Peyer's patch (tissue), 4 donors: ENCODE measurements around the gene CPSF4L. TPM values are rescaled to one million over a fixed set of nuclear protein-coding genes. Genes with fewer than 3 reads are reported as not detected.
"Not testable (repeated sequence)": the region's sequence is repeated elsewhere in the genome, so short reads cannot be mapped to it uniquely, and the experiment has no call there.

Experiments
- DNase-seq, 3 donors: peaks; one replicate each; pipeline ENCODE4 v3.0.0-alpha.2; 2017 to 2019
- H3K27ac ChIP-seq, 4 donors: fragments of 200-600 bp; sonication (generic); one replicate each; pipeline ENCODE4 v1.5.1; 2016 to 2019
- H3K27me3 ChIP-seq, 2 donors: fragments of 200-600 bp; sonication (generic); one replicate each; pipeline ENCODE4 v1.5.1; 2019
- H3K36me3 ChIP-seq, 3 donors: fragments of 200-600 bp; sonication (generic); one replicate each; pipeline ENCODE4 v1.5.1; 2016 to 2019
- H3K4me1 ChIP-seq, 4 donors: fragments of 200-600 bp; sonication (generic); one replicate each; pipeline ENCODE4 v1.5.1; 2016 to 2019
- H3K4me3 ChIP-seq, 4 donors: fragments of 200-600 bp; sonication (generic); 1 replicate in 3 of 4; 2 replicates in 1 of 4; pipeline ENCODE4 v1.5.1; 2016 to 2019; ENCODE audit warnings: mild to moderate bottlenecking in 1 of 4
- H3K9me3 ChIP-seq, 4 donors: fragments of 200-600 bp; sonication (generic); one replicate each; pipeline ENCODE4 v1.5.1; 2016 to 2019; ENCODE audit warnings: mild to moderate bottlenecking in 1 of 4
- POLR2A ChIP-seq, 2 donors: fragments of 450-650 bp; IDR thresholded peaks; one replicate each; pipeline ENCODE4 v1.5.1; 2017; ENCODE audit warnings: antibody characterized with exemption in 2 of 2, mild to moderate bottlenecking in 2 of 2, moderate library complexity in 2 of 2
- total RNA-seq, 4 donors: library from RNA; depleted of rRNA; stranded (reverse); fragments of >200 nt; gene quantifications; one replicate each; pipeline ENCODE4 v1.1.0, GENCODE V29; 2016
- TF ChIP-seq, protein P1 (sequence below), 6 experiments: fragments of 450-650 bp in 4 of 6; fragments of 200-600 bp in 2 of 6; sonication (generic) in 1 of 6; IDR thresholded peaks; one replicate each; pipeline ENCODE4 v1.5.1; 2017 to 2019; ENCODE audit warnings: antibody characterized with exemption in 6 of 6, mild to moderate bottlenecking in 3 of 6, moderate library complexity in 1 of 6

CPSF4L gene
- total RNA-seq, result not detected

GRCh38 chr17:73261617-73261951, at the start of gene CPSF4L:
CPSF4L (minus strand) TSS chr17:73261880; CDS start chr17:73261818, 62 bp downstream.
- H3K4me3 ChIP-seq, result peak within 1 kb of the TSS in 1 of 4 donors; percentile 19
- H3K27ac ChIP-seq, result peak within 1 kb of the TSS in 3 of 4 donors; percentile 43 to 79 (median 73)
- no peaks in the 10 kb centered on the region for H3K27me3 ChIP-seq
- TF ChIP-seq POLR2A (IDR thresholded peaks at IDR 0.05), result no peak
- TF ChIP-seq, protein P1, sequence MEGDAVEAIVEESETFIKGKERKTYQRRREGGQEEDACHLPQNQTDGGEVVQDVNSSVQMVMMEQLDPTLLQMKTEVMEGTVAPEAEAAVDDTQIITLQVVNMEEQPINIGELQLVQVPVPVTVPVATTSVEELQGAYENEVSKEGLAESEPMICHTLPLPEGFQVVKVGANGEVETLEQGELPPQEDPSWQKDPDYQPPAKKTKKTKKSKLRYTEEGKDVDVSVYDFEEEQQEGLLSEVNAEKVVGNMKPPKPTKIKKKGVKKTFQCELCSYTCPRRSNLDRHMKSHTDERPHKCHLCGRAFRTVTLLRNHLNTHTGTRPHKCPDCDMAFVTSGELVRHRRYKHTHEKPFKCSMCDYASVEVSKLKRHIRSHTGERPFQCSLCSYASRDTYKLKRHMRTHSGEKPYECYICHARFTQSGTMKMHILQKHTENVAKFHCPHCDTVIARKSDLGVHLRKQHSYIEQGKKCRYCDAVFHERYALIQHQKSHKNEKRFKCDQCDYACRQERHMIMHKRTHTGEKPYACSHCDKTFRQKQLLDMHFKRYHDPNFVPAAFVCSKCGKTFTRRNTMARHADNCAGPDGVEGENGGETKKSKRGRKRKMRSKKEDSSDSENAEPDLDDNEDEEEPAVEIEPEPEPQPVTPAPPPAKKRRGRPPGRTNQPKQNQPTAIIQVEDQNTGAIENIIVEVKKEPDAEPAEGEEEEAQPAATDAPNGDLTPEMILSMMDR (IDR thresholded peaks at IDR 0.05), result no peak
- no peak for DNase-seq
- no peaks in the 10 kb centered on the region for H3K9me3 ChIP-seq
- no peaks in the 10 kb centered on the region for H3K36me3 ChIP-seq
- peaks cover 0 to 19% (median 2%) of the 10 kb centered on the region in 4 donors for H3K4me1 ChIP-seq

GRCh38 chr17:73311428-73311780, 49.7 kb upstream of the CPSF4L start:
- Histone ChIP-seq H3K4me1 (peaks cover under 1 to 30% (median 9%) of the 10 kb centered on the region in 4 donors), H3K9me3 (no peaks in the 10 kb centered on the region), H3K4me3 (peak overlapping the region; percentile 77 to 93 (median 86)), H3K27ac (peak overlapping the region; percentile 81 to 99 (median 98)), H3K36me3 (no peaks in the 10 kb centered on the region), H3K27me3 (no peaks in the 10 kb centered on the region)
- no peak for DNase-seq
- TF ChIP-seq, protein P1 (IDR thresholded peaks at IDR 0.05), result no peak
- no peak for TF ChIP-seq POLR2A (IDR thresholded peaks at IDR 0.05)

- Histone ChIP-seq H3K4me3 (peak overlapping the region; percentile 77 to 93 (median 86)), H3K27ac (peak overlapping the region; percentile 81 to 99 (median 98)), H3K9me3 (no peaks in the 10 kb centered on the region), H3K27me3 (no peaks in the 10 kb centered on the region), H3K36me3 (no peaks in the 10 kb centered on the region), H3K4me1 (peaks cover 9 to 45% (median 13%) of the 10 kb centered on the region in 4 donors)
- peak; percentile 91 to 95 for TF ChIP-seq POLR2A (IDR thresholded peaks at IDR 0.05)
- TF ChIP-seq, protein P1 (IDR thresholded peaks at IDR 0.05), result no peak
- peak in 2 of 3 donors; percentile 83 to 87 for DNase-seq
Measured at GRCh38 chr17:73309727-73310596, 48.3 kb upstream of the CPSF4L start.

DNA sequence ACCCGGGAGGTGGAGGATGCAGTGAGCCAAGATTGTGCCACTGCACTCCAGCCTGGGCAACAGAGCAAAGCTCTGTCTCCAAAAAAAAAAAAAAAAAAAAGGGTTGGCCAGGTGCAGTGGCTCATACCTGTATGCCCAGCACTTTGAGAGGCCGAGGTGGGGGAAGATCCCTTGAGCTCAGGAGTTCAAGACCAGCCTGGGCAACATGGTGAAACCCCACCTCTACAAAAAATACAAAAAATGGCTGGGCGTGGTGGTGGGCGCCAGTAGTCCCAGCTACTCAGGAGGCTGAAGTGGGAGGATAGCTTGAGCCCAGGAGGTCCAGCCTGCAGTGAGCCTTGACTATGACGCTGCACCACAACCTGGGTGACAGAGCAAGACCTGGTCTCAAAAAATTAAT, 47.3 kb upstream of the CPSF4L start:
- Histone ChIP-seq H3K4me1 (peaks cover 9 to 55% (median 13%) of the 10 kb centered on the region in 4 donors), H3K27ac (peak overlapping the region; percentile 81 to 99 (median 98)), H3K4me3 (peak overlapping the region in 3 of 4 donors; percentile 83 to 93 (median 89))
- H3K36me3 ChIP-seq, DNase-seq, H3K9me3 ChIP-seq, H3K27me3 ChIP-seq: not testable (repeated sequence)

- Histone ChIP-seq H3K4me3 (peak overlapping the region in 3 of 4 donors; percentile 3 to 93 (median 24)), H3K27me3 (no peaks in the 10 kb centered on the region), H3K4me1 (peaks cover 9 to 59% (median 13%) of the 10 kb centered on the region in 4 donors), H3K36me3 (no peaks in the 10 kb centered on the region), H3K9me3 (no peaks in the 10 kb centered on the region), H3K27ac (peak overlapping the region; percentile 81 to 99 (median 98))
- TF ChIP-seq, protein P1 (IDR thresholded peaks at IDR 0.05), result no peak
- TF ChIP-seq POLR2A (IDR thresholded peaks at IDR 0.05), result peak; percentile 42 to 76
- DNase-seq, result peak; percentile 37 to 93 (median 91)
Measured at GRCh38 chr17:73308017-73308823, 46.5 kb upstream of the CPSF4L start.
